Natural killer cell (primary cell): Measurements from ENCODE around the gene MOG. TPM values are rescaled to one million over a fixed set of nuclear protein-coding genes. Genes with fewer than 3 reads are reported as not detected.

ENCODE experiments used
- ATAC-seq, 3 donors: fragments of 150-1000 bp in 2 of 3; fragments of 200-7000 bp in 1 of 3; cut with Tn5 transposase; 1 replicate in 1 of 3; 2 replicates in 2 of 3; pipeline ENCODE4 v1.10.0; 2021; ENCODE audit warnings: mild to moderate bottlenecking in 2 of 3, moderate library complexity in 2 of 3
- DNase-seq, 2 donors: peaks; one replicate each; pipeline versions ENCODE4 v3.0.0 to v3.0.0-alpha.2; 2013 to 2021; ENCODE audit warnings: mixed read lengths in 1 of 2
- H3K27ac ChIP-seq: one replicate; pipeline ENCODE4 v1.5.1; 2013; ENCODE audit warnings: mild to moderate bottlenecking, low read length
- H3K27me3 ChIP-seq: one replicate; pipeline ENCODE4 v1.6.1; 2013; ENCODE audit warnings: low read length; ENCODE audit not compliant: control insufficient read depth, insufficient read depth
- H3K36me3 ChIP-seq: one replicate; pipeline ENCODE4 v1.6.1; 2013; ENCODE audit warnings: low read length; ENCODE audit not compliant: control insufficient read depth, insufficient read depth
- H3K4me1 ChIP-seq: one replicate; pipeline ENCODE4 v1.6.1; 2013; ENCODE audit warnings: low read length; ENCODE audit not compliant: control insufficient read depth, insufficient read depth
- H3K4me3 ChIP-seq: one replicate; pipeline ENCODE4 v1.5.1; 2013; ENCODE audit warnings: low read length
- H3K9me3 ChIP-seq: one replicate; pipeline ENCODE4 v1.6.1; 2013; ENCODE audit warnings: low read length; ENCODE audit not compliant: control insufficient read depth, insufficient read depth
- H3K27ac Mint-ChIP-seq, 2 donors: one replicate each; pipeline ENCODE4 v1.8.0; 2022; ENCODE audit warnings: mild to moderate bottlenecking in 2 of 2, mixed read lengths in 2 of 2, moderate library complexity in 1 of 2
- H3K27me3 Mint-ChIP-seq, 2 donors: one replicate each; pipeline ENCODE4 v1.8.0; 2022; ENCODE audit warnings: low read depth in 2 of 2, mixed read lengths in 2 of 2
- H3K36me3 Mint-ChIP-seq: one replicate; pipeline ENCODE4 v1.8.0; 2022; ENCODE audit warnings: mixed read lengths
- H3K4me1 Mint-ChIP-seq, 2 donors: one replicate each; pipeline ENCODE4 v1.8.0; 2022; ENCODE audit warnings: mixed read lengths in 2 of 2
- H3K4me3 Mint-ChIP-seq: one replicate; pipeline ENCODE4 v1.8.0; 2022; ENCODE audit warnings: mild to moderate bottlenecking, moderate library complexity, mixed read lengths
- H3K9me3 Mint-ChIP-seq, 2 donors: one replicate each; pipeline ENCODE4 v1.8.0; 2022; ENCODE audit warnings: mixed read lengths in 2 of 2
- CTCF ChIP-seq: fragments of 200-600 bp; IDR thresholded peaks from one replicate; pipeline ENCODE4 v1.8.0; 2022; ENCODE audit warnings: antibody characterized with exemption
- WGBS: methylation state at CpG from one replicate; pipeline ENCODE4 v1.1.7; 2013; ENCODE audit warnings: missing lambda C conversion rate; ENCODE audit not compliant: insufficient coverage; 5-methylcytosine and 5-hydroxymethylcytosine counted together
- intact Hi-C: fragments of 100-400 bp; cut with micrococcal nuclease; formaldehyde crosslinking; loops from one replicate; pipeline ENCODE4 v1.14.2; 2022
- total RNA-seq, 4 donors: library from RNA; stranded (reverse); fragments of 120-200 nt in 1 of 4; gene quantifications; one replicate each; pipeline versions ENCODE4 v1.2.3 to v1.2.4, GENCODE V29; 2013 to 2022

The MOG gene
- total RNA-seq, 3 donors from 2014 or later (not counting 1 experiment from before 2014, with no cell fraction given), result not detected

- peaks cover 42 to 63% of the 10 kb centered on the region in 2 donors for H3K27me3 Mint-ChIP-seq
- no peaks in the 10 kb centered on the region for H3K36me3 Mint-ChIP-seq
- H3K4me3 Mint-ChIP-seq, result peak overlapping the region; percentile 90
- H3K36me3 ChIP-seq, result no peaks in the 10 kb centered on the region
- ATAC-seq (no peak), DNase-seq (no peak)
- no peak overlapping the region for H3K27ac ChIP-seq
- TF ChIP-seq CTCF, result no peak
- intact Hi-C loops, result no loop called here
- no peaks in the 10 kb centered on the region for H3K9me3 Mint-ChIP-seq
- peaks cover 37% of the 10 kb centered on the region for H3K4me1 ChIP-seq
- no peak overlapping the region for H3K27ac Mint-ChIP-seq
- H3K4me1 Mint-ChIP-seq, result peaks cover 20 to 39% of the 10 kb centered on the region in 2 donors
- H3K27me3 ChIP-seq, result peaks cover 24% of the 10 kb centered on the region
- H3K4me3 ChIP-seq, result no peak overlapping the region
- no peaks in the 10 kb centered on the region for H3K9me3 ChIP-seq
- WGBS, result 100% methylated on average over 2 of the region's 2 CpGs
These were observed 27.3 kb upstream of the MOG start for GRCh38 chr6:29629571-29629970.

GRCh38 chr6:29630315-29630714, 26.6 kb upstream of the MOG start:
- no peak overlapping the region for H3K27ac ChIP-seq
- H3K27ac Mint-ChIP-seq, result no peak overlapping the region
- H3K4me3 ChIP-seq, result no peak overlapping the region
- TF ChIP-seq CTCF, result no peak
- ATAC-seq (no peak), DNase-seq (no peak)
- no peaks in the 10 kb centered on the region for H3K9me3 Mint-ChIP-seq
- H3K36me3 Mint-ChIP-seq, result no peaks in the 10 kb centered on the region
- H3K4me1 Mint-ChIP-seq, result peaks cover 20 to 39% of the 10 kb centered on the region in 2 donors
- intact Hi-C loops, result no loop called here
- H3K27me3 ChIP-seq, result peaks cover 24% of the 10 kb centered on the region
- 95% methylated on average over 9 of the region's 9 CpGs for WGBS
- H3K27me3 Mint-ChIP-seq, result peaks cover 42 to 60% of the 10 kb centered on the region in 2 donors
- H3K4me3 Mint-ChIP-seq, result peak overlapping the region; percentile 81
- no peaks in the 10 kb centered on the region for H3K36me3 ChIP-seq
- peaks cover 37% of the 10 kb centered on the region for H3K4me1 ChIP-seq
- no peaks in the 10 kb centered on the region for H3K9me3 ChIP-seq

- Histone ChIP-seq H3K27ac (no peak overlapping the region), H3K36me3 (no peaks in the 10 kb centered on the region), H3K27me3 (peaks cover 24% of the 10 kb centered on the region), H3K4me3 (no peak overlapping the region), H3K4me1 (peaks cover 37% of the 10 kb centered on the region), H3K9me3 (no peaks in the 10 kb centered on the region)
- 73% methylated on average over 14 of the region's 14 CpGs for WGBS
- no peaks in the 10 kb centered on the region for H3K9me3 Mint-ChIP-seq
- no peaks in the 10 kb centered on the region for H3K36me3 Mint-ChIP-seq
- ATAC-seq, result no peak
- H3K4me1 Mint-ChIP-seq, result peaks cover 20 to 39% of the 10 kb centered on the region in 2 donors
- peak overlapping the region in 1 of 2 donors; percentile 78 for H3K27ac Mint-ChIP-seq
- no peak for DNase-seq
- H3K4me3 Mint-ChIP-seq, result peak overlapping the region; percentile 90
- TF ChIP-seq CTCF, result no peak
- intact Hi-C loops, result no loop called here
- peaks cover 50 to 57% of the 10 kb centered on the region in 2 donors for H3K27me3 Mint-ChIP-seq
These were observed 25.6 kb upstream of the MOG start for GRCh38 chr6:29631209-29631810.
